ENCODE data around the gene STK38.
"Not testable (repeated sequence)": the region's sequence is repeated elsewhere in the genome, so short reads cannot be mapped to it uniquely, and the experiment has no call there.

STK38 gene

DNA sequence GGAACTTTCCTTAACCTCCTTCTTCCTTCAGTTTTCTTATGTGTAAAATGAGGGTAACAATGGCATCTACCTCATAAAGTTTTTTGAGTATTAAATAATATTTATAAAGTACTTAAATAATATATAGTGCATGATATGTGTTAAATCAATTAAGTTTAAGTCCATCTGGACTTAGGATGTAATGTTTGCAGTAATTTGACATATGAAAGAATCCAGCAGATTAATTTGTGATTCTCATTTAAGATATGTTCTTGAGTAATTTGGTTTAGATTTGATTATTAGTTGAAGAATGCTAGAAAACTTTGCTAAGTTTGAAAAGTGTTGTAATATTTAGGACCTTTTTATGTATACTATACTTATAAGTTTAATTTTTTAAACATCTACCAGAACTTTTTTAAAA is 86.4 kb downstream of the STK38 start:
- TF ChIP-seq, protein P1, sequence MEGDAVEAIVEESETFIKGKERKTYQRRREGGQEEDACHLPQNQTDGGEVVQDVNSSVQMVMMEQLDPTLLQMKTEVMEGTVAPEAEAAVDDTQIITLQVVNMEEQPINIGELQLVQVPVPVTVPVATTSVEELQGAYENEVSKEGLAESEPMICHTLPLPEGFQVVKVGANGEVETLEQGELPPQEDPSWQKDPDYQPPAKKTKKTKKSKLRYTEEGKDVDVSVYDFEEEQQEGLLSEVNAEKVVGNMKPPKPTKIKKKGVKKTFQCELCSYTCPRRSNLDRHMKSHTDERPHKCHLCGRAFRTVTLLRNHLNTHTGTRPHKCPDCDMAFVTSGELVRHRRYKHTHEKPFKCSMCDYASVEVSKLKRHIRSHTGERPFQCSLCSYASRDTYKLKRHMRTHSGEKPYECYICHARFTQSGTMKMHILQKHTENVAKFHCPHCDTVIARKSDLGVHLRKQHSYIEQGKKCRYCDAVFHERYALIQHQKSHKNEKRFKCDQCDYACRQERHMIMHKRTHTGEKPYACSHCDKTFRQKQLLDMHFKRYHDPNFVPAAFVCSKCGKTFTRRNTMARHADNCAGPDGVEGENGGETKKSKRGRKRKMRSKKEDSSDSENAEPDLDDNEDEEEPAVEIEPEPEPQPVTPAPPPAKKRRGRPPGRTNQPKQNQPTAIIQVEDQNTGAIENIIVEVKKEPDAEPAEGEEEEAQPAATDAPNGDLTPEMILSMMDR (IDR thresholded peaks at IDR 0.05) = no peak
- Histone ChIP-seq H3K27ac (no peak overlapping the region), H3K4me3 (no peak overlapping the region)
- DNase-seq (ENCODE audit: low spot score) = no peak

GRCh38 chr6:36459501-36459900 is 87.8 kb downstream of the STK38 start:
- DNase-seq (ENCODE audit: low spot score) = no peak
- H3K27ac ChIP-seq = no peak overlapping the region
- H3K4me3 ChIP-seq = no peak overlapping the region
- TF ChIP-seq, protein P1 (IDR thresholded peaks at IDR 0.05) = no peak

DNA sequence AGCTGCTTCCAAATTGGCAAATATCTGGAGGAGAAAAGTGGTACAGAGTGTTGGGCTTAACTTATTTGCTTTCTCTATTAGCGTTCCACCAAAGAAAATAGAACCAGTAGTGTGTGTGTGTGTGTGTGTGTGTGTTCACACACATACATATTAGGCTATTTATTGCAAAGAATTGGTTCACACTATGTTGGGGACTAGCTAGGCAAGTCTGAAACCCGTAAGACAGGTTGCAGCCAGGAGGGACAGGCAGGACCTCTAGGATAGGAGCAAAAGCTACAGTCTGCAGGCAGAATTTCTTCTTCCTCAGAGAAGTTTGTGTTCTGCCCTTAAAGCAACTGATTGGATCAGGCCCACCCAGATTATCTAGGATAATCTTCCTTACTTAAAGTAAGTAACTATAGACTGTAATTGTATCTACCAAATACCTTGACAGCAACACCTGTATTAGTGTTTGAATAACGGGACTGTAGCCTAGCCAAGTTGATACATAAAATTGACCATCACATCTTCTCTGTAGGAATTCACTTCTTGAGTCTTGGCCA is 91.7 kb downstream of the STK38 start:
- no peak for DNase-seq (ENCODE audit: low spot score)
- Histone ChIP-seq H3K4me3 (no peak overlapping the region), H3K27ac (no peak overlapping the region)
- TF ChIP-seq, protein P1 (IDR thresholded peaks at IDR 0.05) = no peak

- DNase-seq (ENCODE audit: low spot score); H3K27ac ChIP-seq; H3K4me3 ChIP-seq: not testable (repeated sequence)
Measured at GRCh38 chr6:36452897-36453296, 94.4 kb downstream of the STK38 start.

DNA sequence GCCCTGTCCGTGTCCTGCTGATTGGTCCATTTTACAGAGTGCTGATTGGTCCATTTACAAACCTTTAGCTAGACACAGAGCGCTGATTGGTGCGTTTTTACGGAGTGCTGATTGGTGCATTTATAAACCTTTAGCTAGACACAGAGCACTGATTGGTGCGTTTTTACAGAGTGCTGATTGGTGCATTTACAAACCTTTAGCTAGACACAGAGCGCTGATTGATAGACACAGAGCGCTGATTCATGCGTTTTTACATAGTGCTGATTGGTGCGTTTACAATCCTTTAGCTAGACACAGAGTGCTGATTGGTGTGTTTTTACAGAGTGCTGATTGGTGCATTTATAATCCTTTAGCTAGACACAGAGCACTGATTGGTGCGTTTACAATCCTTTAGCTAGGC is 98.1 kb downstream of the STK38 start:
- not testable (repeated sequence) for H3K4me3 ChIP-seq; H3K27ac ChIP-seq; DNase-seq (ENCODE audit: low spot score)

DNA sequence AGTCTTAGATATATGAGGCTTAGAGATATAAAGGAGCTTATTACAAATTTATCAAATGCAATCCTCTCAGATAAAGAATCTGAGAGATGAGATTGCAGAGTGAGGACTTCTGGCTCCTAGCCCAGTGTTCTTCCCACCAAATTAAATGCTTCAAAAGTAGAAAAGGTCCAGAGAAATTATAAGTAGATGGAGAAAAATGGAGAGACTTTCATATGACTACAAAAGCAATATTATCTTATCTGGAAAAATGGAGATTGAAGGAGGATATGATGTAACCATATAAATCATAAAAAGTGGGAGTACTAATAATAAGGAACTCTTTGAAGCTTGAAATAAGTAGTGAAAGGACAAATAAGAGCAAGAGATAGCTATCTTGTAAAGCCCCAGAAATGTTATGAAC is 101.7 kb downstream of the STK38 start:
- H3K4me3 ChIP-seq = no peak overlapping the region
- DNase-seq (ENCODE audit: low spot score) = no peak
- TF ChIP-seq, protein P1 (IDR thresholded peaks at IDR 0.05) = no peak
- peak overlapping the region in 1 of 2 donors; percentile 98 for H3K27ac ChIP-seq

DNA sequence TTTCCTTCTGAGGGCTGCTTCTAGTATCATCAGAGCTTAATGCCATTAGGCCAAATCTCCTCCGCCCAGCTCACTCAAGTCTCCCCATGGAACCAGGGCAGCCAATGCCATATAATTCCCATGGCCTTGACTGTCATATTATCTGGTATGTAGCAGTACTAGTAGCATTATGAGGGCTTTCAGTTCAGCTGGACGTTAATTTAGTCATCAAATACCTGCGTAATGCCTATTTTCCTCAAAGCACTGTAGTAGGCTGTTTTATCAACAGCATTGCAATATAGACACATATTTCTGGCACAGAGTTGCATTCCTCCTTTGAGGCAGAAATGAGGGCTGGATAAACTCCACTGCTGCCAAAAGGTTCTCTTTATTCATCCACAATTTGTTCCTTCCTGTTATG is 102.8 kb downstream of the STK38 start:
- peak overlapping the region; percentile 96 to 98 for H3K27ac ChIP-seq
- H3K4me3 ChIP-seq = peak overlapping the region; percentile 89
- no peak for DNase-seq (ENCODE audit: low spot score)
- TF ChIP-seq, protein P1 (IDR thresholded peaks at IDR 0.05) = no peak
